GM23248 (cell line): ENCODE results near the gene TJP3.

Experiments
- EZH2 ChIP-seq: fragments of 200-600 bp; sonication (generic); IDR thresholded peaks from 2 replicates; pipeline ENCODE4 v1.6.1; 2018; ENCODE audit warnings: antibody characterized with exemption, mild to moderate bottlenecking; ENCODE audit not compliant: insufficient read depth, poor library complexity, severe bottlenecking
- EZH2phosphoT487 ChIP-seq: fragments of 200-600 bp; sonication (generic); IDR thresholded peaks from 2 replicates; pipeline ENCODE4 v1.6.1; 2018; ENCODE audit warnings: antibody characterized with exemption, moderate library complexity, mild to moderate bottlenecking, low read depth; ENCODE audit not compliant: insufficient read depth

GRCh38 chr19:3700242-3701032 is 7.7 kb upstream of the TJP3 start, which contains the start of gene PIP5K1C:
- no peak for TF ChIP-seq EZH2phosphoT487
- no peak for TF ChIP-seq EZH2
